K562 (cell line): ENCODE results near the gene MYL12B. TPM values are rescaled to one million over a fixed set of nuclear protein-coding genes. Genes with fewer than 3 reads are reported as not detected.

Experiments
- ATAC-seq: fragments of 200-7000 bp; cut with Tn5 transposase; 3 replicates; pipeline ENCODE4 v1.9.1; 2020; ENCODE audit warnings: moderate library complexity
- BruUV-seq: library from RNA; stranded (reverse); fragments of 400-500 nt; replicated peaks from 2 replicates; lab custom pipeline; 2021; lab: Mats Ljungman, UMichigan
- CTCF ChIA-PET: fragments of 300-600 bp; formaldehyde crosslinking; extraction: SDS; loops from one replicate; lab custom pipeline; 2021; ENCODE audit warnings: low intra/inter-chr PET ratio; lab: Yijun Ruan, JAX
- POLR2A ChIA-PET: fragments of 300-600, 350-650 bp; sonication (Branson Sonifier 250); formaldehyde crosslinking; extraction: SDS; loops from one replicate; lab custom pipeline; 2021; ENCODE audit warnings: antibody characterized with exemption, inconsistent platforms; lab: Yijun Ruan, JAX
- DNase-seq, 4 experiments: peaks; one replicate each; pipeline versions ENCODE4 v3.0.0 to v3.0.0-alpha.2; 2011 to 2018; ENCODE audit warnings: low spot score in 3 of 4, mixed read lengths in 3 of 4; ENCODE audit errors: extremely low read depth in 1 of 4
- FAIRE-seq: peaks from 2 replicates; lab custom pipeline; 2011; peaks lifted over from hg19 to GRCh38; lab: Jason Lieb, UNC
- H2AFZ ChIP-seq: 2 replicates; pipeline ENCODE4 v1.6.0; 2011; ENCODE audit warnings: low read depth, low read length, control low read depth, inconsistent platforms
- H3K27ac ChIP-seq: fragments of 200-600 bp; 3 replicates; pipeline ENCODE4 v1.8.0; 2011; ENCODE audit warnings: low read depth, mild to moderate bottlenecking, control low read depth, inconsistent platforms, low read length, moderate library complexity, mixed read lengths; ENCODE audit errors: extremely low read depth
- H3K27me3 ChIP-seq, 2 experiments: fragments of 300-600 bp in 1 of 2; 2 replicates in 1 of 2; 3 replicates in 1 of 2; pipeline versions ENCODE4 v1.6.0 to v1.8.0; 2011; ENCODE audit warnings: inconsistent platforms in 2 of 2, low read length in 2 of 2, mild to moderate bottlenecking in 1 of 2, mixed read lengths in 1 of 2, moderate library complexity in 1 of 2; ENCODE audit not compliant: control insufficient read depth in 2 of 2, insufficient read depth in 2 of 2
- H3K36me3 ChIP-seq: fragments of 300-600 bp; 3 replicates; pipeline ENCODE4 v1.8.0; 2011; ENCODE audit warnings: mild to moderate bottlenecking, low read length, inconsistent platforms; ENCODE audit not compliant: control insufficient read depth, insufficient read depth
- H3K4me1 ChIP-seq, 2 experiments: fragments of 200-600 bp in 1 of 2; replicated peaks in 1 of 2; 2 replicates in 1 of 2; 3 replicates in 1 of 2; pipeline versions ENCODE4 v1.5.1 to v1.8.0; 2011; ENCODE audit warnings: inconsistent platforms in 2 of 2, low read length in 2 of 2, mild to moderate bottlenecking in 1 of 2, mixed read lengths in 1 of 2, moderate library complexity in 1 of 2; ENCODE audit not compliant: control insufficient read depth in 2 of 2, insufficient read depth in 2 of 2
- H3K4me2 ChIP-seq: 2 replicates; pipeline ENCODE4 v1.6.1; 2011; ENCODE audit warnings: low read length, control low read depth, inconsistent platforms, mixed read lengths; ENCODE audit not compliant: insufficient read depth
- H3K4me3 ChIP-seq: fragments of 200-600 bp; sonication (generic), shearing (Covaris generic); 2 replicates; pipeline ENCODE4 v1.5.1; 2016; ENCODE audit warnings: control low read depth, inconsistent platforms
- H3K79me2 ChIP-seq: fragments of 200-600 bp; 3 replicates; pipeline ENCODE4 v1.8.0; 2011; ENCODE audit warnings: low read length, inconsistent platforms; ENCODE audit not compliant: control insufficient read depth, insufficient read depth
- H3K9ac ChIP-seq, 2 experiments: 2 replicates each; pipeline versions ENCODE4 v1.6.0 to v1.6.1; 2011; ENCODE audit warnings: low read depth in 2 of 2, low read length in 2 of 2, control low read depth in 1 of 2, inconsistent platforms in 1 of 2, mild to moderate bottlenecking in 1 of 2, mixed read lengths in 1 of 2; ENCODE audit not compliant: insufficient read depth in 1 of 2
- H3K9me1 ChIP-seq: one replicate; pipeline ENCODE4 v1.6.0; 2011; ENCODE audit warnings: inconsistent platforms, mild to moderate bottlenecking, low read length, moderate library complexity; ENCODE audit not compliant: control insufficient read depth, insufficient read depth
- H3K9me3 ChIP-seq: replicated peaks from 2 replicates; pipeline ENCODE4 v1.5.1; 2011; ENCODE audit warnings: low read depth, low read length, inconsistent platforms; ENCODE audit not compliant: control insufficient read depth, insufficient read depth
- H4K20me1 ChIP-seq: replicated peaks from 2 replicates; pipeline ENCODE4 v1.6.1; 2011; ENCODE audit warnings: low read length, inconsistent platforms, mixed read lengths; ENCODE audit not compliant: control insufficient read depth, insufficient read depth
- CTCFL ChIP-seq: IDR thresholded peaks from 2 replicates; pipeline ENCODE4 v1.6.1; 2011; ENCODE audit warnings: borderline replicate concordance, low read depth, mild to moderate bottlenecking, moderate library complexity, low read length; ENCODE audit not compliant: insufficient read depth, poor library complexity, severe bottlenecking
- IRF1 ChIP-seq: sonication (generic); formaldehyde crosslinking; IDR thresholded peaks from 2 replicates; pipeline ENCODE4 v1.8.0; 2022; ENCODE audit warnings: missing genetic modification reagents, mild to moderate bottlenecking, borderline replicate concordance
- MEIS2 ChIP-seq: fragments of 450-650 bp; IDR thresholded peaks from 2 replicates; pipeline ENCODE4 v1.6.1; 2014; ENCODE audit warnings: mild to moderate bottlenecking; ENCODE audit not compliant: partially characterized antibody
- NELFE ChIP-seq: IDR thresholded peaks from 2 replicates; pipeline ENCODE4 v1.6.1; 2011; ENCODE audit warnings: mild to moderate bottlenecking; ENCODE audit not compliant: insufficient read depth, insufficient read length
- POLR3G ChIP-seq: IDR thresholded peaks from 2 replicates; pipeline ENCODE4 v1.6.1; 2011; ENCODE audit not compliant: insufficient read length, insufficient replicate concordance; ENCODE audit errors: extremely low read depth
- ZNF408 ChIP-seq: fragments of 250-450 bp; sonication (Bioruptor Pico); IDR thresholded peaks from 2 replicates; pipeline ENCODE4 v1.4.0; 2020; ENCODE audit warnings: low read depth, mild to moderate bottlenecking, moderate library complexity
- WGBS: fragments of 100-300 bp; shearing (Covaris generic); methylation state at CpG from one replicate; pipeline ENCODE4 v1.1.6; 2016; ENCODE audit warnings: low coverage, mixed read lengths; ENCODE audit not compliant: insufficient coverage; ENCODE audit errors: missing lambda C conversion rate; 5-methylcytosine and 5-hydroxymethylcytosine counted together
- in situ Hi-C: fragments of 300-500 bp; cut with MboI; formaldehyde crosslinking; loops from 4 replicates; pipeline ENCODE4 v1.15.0; 2018; ENCODE audit warnings: inconsistent platforms, mixed read lengths
- intact Hi-C: fragments of 100-400 bp; cut with micrococcal nuclease; formaldehyde crosslinking; loops from 2 replicates; pipeline ENCODE4 v1.14.2; 2022
- polyA plus RNA-seq, 8 experiments: library from polyadenylated mRNA; depleted of rRNA in 4 of 8; stranded (reverse) in 5 of 8; unstranded in 3 of 8; fragments of >200 nt; fragmentation: Nextera tagmentation in 2 of 8; fragmentation: Illumina TruSeq in 1 of 8; extraction: Ambion mirVana in 2 of 8; extraction: Trizol in 1 of 8; gene quantifications; 2 replicates each; pipeline versions ENCODE4 v1.2.1 to v1.2.3, GENCODE V29; 2011 to 2014; ENCODE audit warnings: inconsistent platforms in 1 of 8, missing spikeins in 1 of 8
- total RNA-seq, 7 experiments: library from RNA; depleted of rRNA in 6 of 7; stranded (reverse); fragments of >200 nt in 6 of 7; fragmentation: Illumina TruSeq in 2 of 7; extraction: Trizol in 2 of 7; gene quantifications; 2 replicates each; pipeline versions ENCODE4 v1.2.1 to v1.2.3, GENCODE V29; 2011 to 2021; ENCODE audit warnings: low replicate concordance in 1 of 7
- TF ChIP-seq, protein P1 (sequence below): sonication (generic); formaldehyde crosslinking; IDR thresholded peaks from 2 replicates; pipeline ENCODE4 v1.8.0; 2022; ENCODE audit warnings: mild to moderate bottlenecking, missing genetic modification reagents
- TF ChIP-seq, protein P2 (sequence below): IDR thresholded peaks from 3 replicates; pipeline ENCODE4 v1.6.1; 2011; ENCODE audit warnings: borderline replicate concordance, mild to moderate bottlenecking, moderate library complexity; ENCODE audit not compliant: insufficient read length; ENCODE audit errors: extremely low read depth
- TF ChIP-seq, protein P3 (sequence below): fragments of 250-450 bp; sonication (Bioruptor Pico); IDR thresholded peaks from 2 replicates; pipeline ENCODE4 v1.8.0; 2022; ENCODE audit warnings: inconsistent platforms, mild to moderate bottlenecking, moderate library complexity, borderline replicate concordance

MYL12B gene
- total and polyA plus RNA-seq, 9 of the 15 experiments (the other 6 are each of a cell fraction or from before 2014, with no cell fraction given): 220 to 995 (median 463) TPM

DNA sequence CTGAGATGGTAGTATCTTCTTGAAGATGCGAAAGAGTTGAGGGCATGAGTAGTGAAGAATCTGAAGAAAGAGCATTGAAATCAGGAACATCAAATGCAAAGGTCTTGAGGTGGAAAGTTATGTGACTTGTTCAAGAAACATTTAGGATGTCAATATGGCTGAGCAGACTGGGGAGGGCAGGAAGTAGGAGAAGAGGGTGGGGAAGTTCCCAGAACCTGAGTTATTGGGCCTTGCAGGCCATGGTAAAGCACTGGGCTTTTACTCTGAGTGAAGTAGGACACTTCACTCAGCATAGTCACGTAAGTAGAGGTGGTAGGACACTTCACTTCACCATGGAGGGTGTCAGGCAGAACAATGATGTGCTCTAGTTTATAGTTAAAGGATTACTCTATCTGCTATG, 26.1 kb upstream of the MYL12B start:
- Histone ChIP-seq H3K9me3 (no peaks in the 10 kb centered on the region), H3K4me1 (no peaks in the 10 kb centered on the region; a peak in 1 of 5 replicates), H3K79me2 (no peaks in the 10 kb centered on the region), H3K27me3 (no peaks in the 10 kb centered on the region), H3K9me1 (no peaks in the 10 kb centered on the region), H2AFZ (no peak overlapping the region), H3K36me3 (no peaks in the 10 kb centered on the region), H3K4me2 (no peak overlapping the region), H4K20me1 (no peaks in the 10 kb centered on the region), H3K4me3 (no peak overlapping the region), H3K27ac (no peak overlapping the region), H3K9ac (no peak overlapping the region)
- ATAC-seq (no peak; the same call in 2 of the 3 replicates), FAIRE-seq (no peak), DNase-seq (no peak)
- in situ Hi-C loops: no loop called here
- 62% methylated on average over 2 of the region's 2 CpGs for WGBS
- intact Hi-C loops: no loop called here
- ChIA-PET POLR2A (interaction anchor here (5.8 kb wide), 1 partner anchor 11 kb away, joined by 35 read pairs; the partner anchor contains the start of gene MYL12A), CTCF (no interaction called here)
- BruUV-seq: no TSS peak
- TF ChIP-seq IRF1 (CRISPR knock-in tag): no peak
- TF ChIP-seq ZNF408 (CRISPR knock-in tag): no peak
- TF ChIP-seq, protein P1, sequence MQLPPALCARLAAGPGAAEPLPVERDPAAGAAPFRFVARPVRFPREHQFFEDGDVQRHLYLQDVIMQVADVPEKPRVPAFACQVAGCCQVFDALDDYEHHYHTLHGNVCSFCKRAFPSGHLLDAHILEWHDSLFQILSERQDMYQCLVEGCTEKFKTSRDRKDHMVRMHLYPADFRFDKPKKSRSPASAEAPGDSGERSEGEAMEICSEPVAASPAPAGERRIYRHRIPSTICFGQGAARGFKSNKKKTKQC (CRISPR knock-in tag): no peak
- TF ChIP-seq NELFE: no peak
- TF ChIP-seq CTCFL: no peak
- no peak for TF ChIP-seq MEIS2
- TF ChIP-seq, protein P2, sequence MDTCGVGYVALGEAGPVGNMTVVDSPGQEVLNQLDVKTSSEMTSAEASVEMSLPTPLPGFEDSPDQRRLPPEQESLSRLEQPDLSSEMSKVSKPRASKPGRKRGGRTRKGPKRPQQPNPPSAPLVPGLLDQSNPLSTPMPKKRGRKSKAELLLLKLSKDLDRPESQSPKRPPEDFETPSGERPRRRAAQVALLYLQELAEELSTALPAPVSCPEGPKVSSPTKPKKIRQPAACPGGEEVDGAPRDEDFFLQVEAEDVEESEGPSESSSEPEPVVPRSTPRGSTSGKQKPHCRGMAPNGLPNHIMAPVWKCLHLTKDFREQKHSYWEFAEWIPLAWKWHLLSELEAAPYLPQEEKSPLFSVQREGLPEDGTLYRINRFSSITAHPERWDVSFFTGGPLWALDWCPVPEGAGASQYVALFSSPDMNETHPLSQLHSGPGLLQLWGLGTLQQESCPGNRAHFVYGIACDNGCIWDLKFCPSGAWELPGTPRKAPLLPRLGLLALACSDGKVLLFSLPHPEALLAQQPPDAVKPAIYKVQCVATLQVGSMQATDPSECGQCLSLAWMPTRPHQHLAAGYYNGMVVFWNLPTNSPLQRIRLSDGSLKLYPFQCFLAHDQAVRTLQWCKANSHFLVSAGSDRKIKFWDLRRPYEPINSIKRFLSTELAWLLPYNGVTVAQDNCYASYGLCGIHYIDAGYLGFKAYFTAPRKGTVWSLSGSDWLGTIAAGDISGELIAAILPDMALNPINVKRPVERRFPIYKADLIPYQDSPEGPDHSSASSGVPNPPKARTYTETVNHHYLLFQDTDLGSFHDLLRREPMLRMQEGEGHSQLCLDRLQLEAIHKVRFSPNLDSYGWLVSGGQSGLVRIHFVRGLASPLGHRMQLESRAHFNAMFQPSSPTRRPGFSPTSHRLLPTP: no peak
- TF ChIP-seq, protein P3, sequence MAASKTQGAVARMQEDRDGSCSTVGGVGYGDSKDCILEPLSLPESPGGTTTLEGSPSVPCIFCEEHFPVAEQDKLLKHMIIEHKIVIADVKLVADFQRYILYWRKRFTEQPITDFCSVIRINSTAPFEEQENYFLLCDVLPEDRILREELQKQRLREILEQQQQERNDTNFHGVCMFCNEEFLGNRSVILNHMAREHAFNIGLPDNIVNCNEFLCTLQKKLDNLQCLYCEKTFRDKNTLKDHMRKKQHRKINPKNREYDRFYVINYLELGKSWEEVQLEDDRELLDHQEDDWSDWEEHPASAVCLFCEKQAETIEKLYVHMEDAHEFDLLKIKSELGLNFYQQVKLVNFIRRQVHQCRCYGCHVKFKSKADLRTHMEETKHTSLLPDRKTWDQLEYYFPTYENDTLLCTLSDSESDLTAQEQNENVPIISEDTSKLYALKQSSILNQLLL (CRISPR knock-in tag): no peak
- no peak for TF ChIP-seq POLR3G
